Left lobe of liver (tissue), 2 donors: ENCODE measurements around the gene NEURL4. TPM values are rescaled to one million over a fixed set of nuclear protein-coding genes. Genes with fewer than 3 reads are reported as not detected.

Experiments used
- ATAC-seq: fragments of 200-7000 bp; cut with Tn5 transposase; one replicate; pipeline ENCODE4 v1.9.1; 2020; ENCODE audit warnings: mild to moderate bottlenecking, moderate library complexity
- DNase-seq: peaks from one replicate; pipeline ENCODE4 v3.0.0-alpha.2; 2020; ENCODE audit warnings: low spot score
- total RNA-seq: library from RNA; stranded (reverse); gene quantifications from one replicate; pipeline ENCODE4 v1.2.1, GENCODE V29; 2021
- donor health status: DM: no; HTN: no; CAD: no; lungs with moderate emphysema.
- donor health status: DM: no; HTN: yes; CAD: no.

The NEURL4 gene
- total RNA-seq, 1 donor from 2014 or later: 17.0 TPM

- DNase-seq (peak; percentile 97), ATAC-seq (peak; percentile 89)
These were observed 47.8 kb downstream of the NEURL4 start, which contains the start of gene SLC2A4 for GRCh38 chr17:7281074-7281952. Gene SLC2A4, plus strand, starts transcription at chr17:7281718. Its CDS starts 217 bp downstream, at chr17:7281935.

- ATAC-seq (peak; percentile 87), DNase-seq (peak; percentile 85)
These were observed 48.5 kb downstream of the NEURL4 start for GRCh38 chr17:7280519-7281073.

- DNase-seq (no peak), ATAC-seq (no peak)
These were observed 49.7 kb downstream of the NEURL4 start for GRCh38 chr17:7279448-7279847.

GRCh38 chr17:7266784-7267183 is 62.4 kb downstream of the NEURL4 start:
- DNase-seq: no peak

More at GRCh38 chr17:7266784-7267183, 62.4 kb downstream of the NEURL4 start:
- no peak for ATAC-seq

Other genes with a start within 250 kb of the NEURL4 start
- 1.1 TPM for gene CLEC10A, start 249.1 kb downstream of the NEURL4 start, total RNA-seq
- 442 TPM for gene ASGR2, start 214.5 kb downstream of the NEURL4 start, total RNA-seq
- gene ASGR1, start 150.0 kb downstream of the NEURL4 start, total RNA-seq: 526 TPM
- 5.5 TPM for gene DLG4, start 109.5 kb downstream of the NEURL4 start, total RNA-seq
- gene ACADVL, start 109.4 kb downstream of the NEURL4 start, total RNA-seq: 1,044 TPM
- gene DVL2, start 94.8 kb downstream of the NEURL4 start, total RNA-seq: 10.0 TPM
- 16.5 TPM for gene PHF23, start 89.9 kb downstream of the NEURL4 start, total RNA-seq
- gene GABARAP, start 86.9 kb downstream of the NEURL4 start, total RNA-seq: 235 TPM
- 35.1 TPM for gene CTDNEP1, start 77.6 kb downstream of the NEURL4 start, total RNA-seq
- 27.5 TPM for gene ELP5, start 77.1 kb downstream of the NEURL4 start, total RNA-seq
- gene CLDN7, start 66.9 kb downstream of the NEURL4 start, total RNA-seq: 20.5 TPM
- 0.48 TPM for gene SLC2A4, start 47.6 kb downstream of the NEURL4 start, total RNA-seq
- 0.81 TPM for gene YBX2, start 34.7 kb downstream of the NEURL4 start, total RNA-seq
- gene EIF5A, start 21.7 kb downstream of the NEURL4 start, total RNA-seq: 242 TPM
- gene GPS2, start 14.0 kb downstream of the NEURL4 start, total RNA-seq: 21.2 TPM
- 3.4 TPM for gene ACAP1, start 7.2 kb upstream of the NEURL4 start, total RNA-seq
- 2.6 TPM for gene KCTD11, start 22.8 kb upstream of the NEURL4 start, total RNA-seq
- gene TMEM95, start 25.8 kb upstream of the NEURL4 start, total RNA-seq: not detected
- gene TNK1, start 51.8 kb upstream of the NEURL4 start, total RNA-seq: 5.2 TPM
- 7.0 TPM for gene PLSCR3, start 65.2 kb upstream of the NEURL4 start, total RNA-seq
- 80.1 TPM for gene TMEM256, start 74.8 kb upstream of the NEURL4 start, total RNA-seq
- 3.9 TPM for gene NLGN2, start 78.5 kb upstream of the NEURL4 start, total RNA-seq
- gene SPEM1, start 91.0 kb upstream of the NEURL4 start, total RNA-seq: not detected
- not detected for gene SPEM2, start 96.3 kb upstream of the NEURL4 start, total RNA-seq
- gene SPEM3, start 99.5 kb upstream of the NEURL4 start, total RNA-seq: not detected
- 4.0 TPM for gene TMEM102, start 106.1 kb upstream of the NEURL4 start, total RNA-seq
- gene FGF11, start 110.2 kb upstream of the NEURL4 start, total RNA-seq: 0.86 TPM
- gene CHRNB1, start 115.7 kb upstream of the NEURL4 start, total RNA-seq: 10.9 TPM
- gene ZBTB4, start 150.3 kb upstream of the NEURL4 start, total RNA-seq: 7.9 TPM
- not detected for gene SLC35G6, start 152.1 kb upstream of the NEURL4 start, total RNA-seq
- 55.9 TPM for gene POLR2A, start 155.0 kb upstream of the NEURL4 start, total RNA-seq
- 9.3 TPM for gene TNFSF12, start 219.7 kb upstream of the NEURL4 start, total RNA-seq
- 5.9 TPM for gene TNFSF13, start 229.4 kb upstream of the NEURL4 start, total RNA-seq
- gene SENP3, start 232.6 kb upstream of the NEURL4 start, total RNA-seq: 14.1 TPM